Measurements from ENCODE around the gene PEX14. TPM values are rescaled to one million over a fixed set of nuclear protein-coding genes. Genes with fewer than 3 reads are reported as not detected.

PEX14 gene
- total RNA-seq, 1 experiment from 2014 or later: 27.3 TPM

DNA sequence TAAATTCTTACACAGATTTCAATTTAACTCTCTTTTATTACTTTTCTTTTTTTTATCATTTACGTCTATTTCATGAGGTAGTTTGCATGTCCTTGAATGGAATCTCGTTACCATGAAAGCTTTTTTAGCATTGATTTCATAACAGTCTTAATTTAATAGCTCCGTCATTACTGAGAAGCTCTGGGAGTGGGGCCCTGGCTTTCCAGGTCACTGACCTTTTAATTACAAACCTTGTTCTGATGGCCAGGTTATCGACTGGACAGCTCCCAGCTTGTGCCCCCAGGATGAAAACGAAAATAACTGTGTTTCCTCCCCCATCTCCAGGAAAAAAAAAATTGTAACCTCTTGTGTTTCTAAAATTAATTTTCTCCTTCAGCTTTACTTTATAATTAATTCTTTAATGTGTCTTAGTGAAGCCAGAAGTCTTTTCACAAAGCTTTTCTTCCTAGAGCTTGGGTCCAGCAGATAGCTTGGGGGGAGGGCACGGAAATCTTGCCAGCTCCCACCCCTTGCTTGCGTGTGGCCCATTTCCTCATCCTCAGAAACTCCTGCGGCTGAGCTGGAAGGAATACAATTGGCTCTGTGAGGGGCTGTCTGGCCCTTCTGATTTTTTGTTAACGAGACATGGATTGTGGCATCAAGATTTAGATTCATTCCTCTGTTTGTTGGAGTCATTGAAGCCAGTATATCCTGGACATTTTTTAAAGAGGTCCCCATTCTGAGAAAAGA is 65.7 kb downstream of the PEX14 start:
- Mint-ChIP-seq H3K9me3 (no peaks in the 10 kb centered on the region), H3K27ac (peak overlapping the region; percentile 28), H3K4me3 (no peak overlapping the region), H3K36me3 (no peaks in the 10 kb centered on the region), H3K4me1 (peaks cover 45% of the 10 kb centered on the region), H3K27me3 (ENCODE audit: low read depth) (no peaks in the 10 kb centered on the region)
- DNase-seq (ENCODE audit: low spot score): no peak
- ChIA-PET CTCF (interaction anchor here (0.8 to 1.6 kb wide), 5 partner anchors 10 to 370 kb away, joined by 3 to 7 read pairs (median 4); no protein-coding TSS in a partner anchor), POLR2A (no interaction called here)
- ATAC-seq: peak; percentile 21; the same call in 1 of the 2 replicates
- TF ChIP-seq E2F5 (CRISPR knock-in tag; IDR thresholded peaks at IDR 0.05): no peak
- TF ChIP-seq MXD4 (CRISPR knock-in tag; IDR thresholded peaks at IDR 0.05; ENCODE audit: borderline replicate concordance): no peak
- TF ChIP-seq, protein P1, sequence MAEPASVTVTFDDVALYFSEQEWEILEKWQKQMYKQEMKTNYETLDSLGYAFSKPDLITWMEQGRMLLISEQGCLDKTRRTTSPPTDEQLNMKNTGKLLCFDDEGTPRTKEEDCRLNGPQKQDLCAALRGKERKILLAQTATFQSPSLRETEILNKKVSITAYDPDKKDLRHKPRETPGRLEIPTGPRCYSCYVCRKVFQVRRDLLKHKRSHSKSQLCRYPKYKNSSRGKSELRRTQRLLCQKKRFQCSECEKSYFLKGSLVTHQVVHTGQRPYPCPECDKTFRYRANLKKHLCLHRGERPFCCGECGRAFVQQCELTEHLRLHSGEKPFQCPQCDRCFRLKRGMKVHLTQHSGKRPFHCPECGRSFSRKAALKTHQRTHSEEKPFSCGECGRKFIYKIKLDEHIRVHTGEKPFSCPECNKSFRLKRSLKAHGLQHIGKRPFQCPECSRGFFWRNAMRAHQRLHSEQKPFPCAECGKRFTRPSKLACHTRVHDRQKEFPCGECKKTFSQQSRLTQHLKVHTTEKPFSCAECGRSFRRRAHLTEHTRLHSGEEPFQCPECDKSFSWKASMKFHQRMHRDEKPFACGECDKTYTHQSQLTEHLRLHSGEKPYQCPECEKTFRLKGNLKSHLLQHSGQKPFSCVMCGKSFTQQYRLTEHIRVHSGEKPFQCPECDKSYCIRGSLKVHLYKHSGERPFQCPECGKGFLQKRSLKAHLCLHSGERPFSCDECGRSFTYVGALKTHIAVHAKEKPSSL (CRISPR knock-in tag; conservative IDR thresholded peaks at IDR 0.05): no peak
- TF ChIP-seq ZMAT4 (CRISPR knock-in tag; IDR thresholded peaks at IDR 0.05): no peak
- no peak for TF ChIP-seq NR2C2 (CRISPR knock-in tag; IDR thresholded peaks at IDR 0.05)

GRCh38 chr1:10541286-10541685 is 66.5 kb downstream of the PEX14 start:
- ChIA-PET POLR2A (interaction anchor here (1.0 kb wide), 1 partner anchor 13 kb away, joined by 3 read pairs; no protein-coding TSS in a partner anchor), CTCF (interaction anchor here (0.6 to 1.6 kb wide), 9 partner anchors 9 to 823 kb away, joined by 3 to 4 read pairs (median 3); no protein-coding TSS in a partner anchor)
- H3K4me3 Mint-ChIP-seq: no peak overlapping the region
- H3K9me3 Mint-ChIP-seq: no peaks in the 10 kb centered on the region
- H3K27ac Mint-ChIP-seq: peak overlapping the region; percentile 28; the same call in 1 of the 2 replicates
- H3K36me3 Mint-ChIP-seq: no peaks in the 10 kb centered on the region
- peaks cover 42% of the 10 kb centered on the region for H3K4me1 Mint-ChIP-seq
- TF ChIP-seq ETV6 (CRISPR knock-in tag; IDR thresholded peaks at IDR 0.05) (no peak), NFE2L1 (CRISPR knock-in tag; IDR thresholded peaks at IDR 0.05) (no peak), PREB (CRISPR knock-in tag; IDR thresholded peaks at IDR 0.05; ENCODE audit: borderline replicate concordance) (no peak), FOXK1 (CRISPR knock-in tag; IDR thresholded peaks at IDR 0.05) (no peak), CREB1 (CRISPR knock-in tag; IDR thresholded peaks at IDR 0.05) (no peak), MXD4 (CRISPR knock-in tag; IDR thresholded peaks at IDR 0.05; ENCODE audit: borderline replicate concordance) (no peak), HMGXB4 (CRISPR knock-in tag; IDR thresholded peaks at IDR 0.05) (no peak)
- TF ChIP-seq, protein P1 (CRISPR knock-in tag; conservative IDR thresholded peaks at IDR 0.05): no peak
- TF ChIP-seq, protein P2, sequence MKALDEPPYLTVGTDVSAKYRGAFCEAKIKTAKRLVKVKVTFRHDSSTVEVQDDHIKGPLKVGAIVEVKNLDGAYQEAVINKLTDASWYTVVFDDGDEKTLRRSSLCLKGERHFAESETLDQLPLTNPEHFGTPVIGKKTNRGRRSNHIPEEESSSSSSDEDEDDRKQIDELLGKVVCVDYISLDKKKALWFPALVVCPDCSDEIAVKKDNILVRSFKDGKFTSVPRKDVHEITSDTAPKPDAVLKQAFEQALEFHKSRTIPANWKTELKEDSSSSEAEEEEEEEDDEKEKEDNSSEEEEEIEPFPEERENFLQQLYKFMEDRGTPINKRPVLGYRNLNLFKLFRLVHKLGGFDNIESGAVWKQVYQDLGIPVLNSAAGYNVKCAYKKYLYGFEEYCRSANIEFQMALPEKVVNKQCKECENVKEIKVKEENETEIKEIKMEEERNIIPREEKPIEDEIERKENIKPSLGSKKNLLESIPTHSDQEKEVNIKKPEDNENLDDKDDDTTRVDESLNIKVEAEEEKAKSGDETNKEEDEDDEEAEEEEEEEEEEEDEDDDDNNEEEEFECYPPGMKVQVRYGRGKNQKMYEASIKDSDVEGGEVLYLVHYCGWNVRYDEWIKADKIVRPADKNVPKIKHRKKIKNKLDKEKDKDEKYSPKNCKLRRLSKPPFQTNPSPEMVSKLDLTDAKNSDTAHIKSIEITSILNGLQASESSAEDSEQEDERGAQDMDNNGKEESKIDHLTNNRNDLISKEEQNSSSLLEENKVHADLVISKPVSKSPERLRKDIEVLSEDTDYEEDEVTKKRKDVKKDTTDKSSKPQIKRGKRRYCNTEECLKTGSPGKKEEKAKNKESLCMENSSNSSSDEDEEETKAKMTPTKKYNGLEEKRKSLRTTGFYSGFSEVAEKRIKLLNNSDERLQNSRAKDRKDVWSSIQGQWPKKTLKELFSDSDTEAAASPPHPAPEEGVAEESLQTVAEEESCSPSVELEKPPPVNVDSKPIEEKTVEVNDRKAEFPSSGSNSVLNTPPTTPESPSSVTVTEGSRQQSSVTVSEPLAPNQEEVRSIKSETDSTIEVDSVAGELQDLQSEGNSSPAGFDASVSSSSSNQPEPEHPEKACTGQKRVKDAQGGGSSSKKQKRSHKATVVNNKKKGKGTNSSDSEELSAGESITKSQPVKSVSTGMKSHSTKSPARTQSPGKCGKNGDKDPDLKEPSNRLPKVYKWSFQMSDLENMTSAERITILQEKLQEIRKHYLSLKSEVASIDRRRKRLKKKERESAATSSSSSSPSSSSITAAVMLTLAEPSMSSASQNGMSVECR (CRISPR knock-in tag; IDR thresholded peaks at IDR 0.05; ENCODE audit: borderline replicate concordance): no peak
- DNase-seq (ENCODE audit: low spot score): peak; percentile 68
- peak; percentile 93 for ATAC-seq
- H3K27me3 Mint-ChIP-seq (ENCODE audit: low read depth): no peaks in the 10 kb centered on the region

Measured in WTC11 (cell line).